Measurements from ENCODE around the gene FGF22. TPM values are rescaled to one million over a fixed set of nuclear protein-coding genes. Genes with fewer than 3 reads are reported as not detected.

Gene FGF22
- total and polyA plus RNA-seq, 2 donors from 2014 or later = 0.19 to 0.71 TPM

- DNase-seq = no peak
- H3K36me3 ChIP-seq (ENCODE audit: control insufficient read depth in 2 of 3, insufficient read depth in 3 of 3, low read length in 3 of 3) = no peaks in the 10 kb centered on the region
- no peaks in the 10 kb centered on the region for H3K27me3 ChIP-seq (ENCODE audit: control insufficient read depth, insufficient read depth, low read length)
Observed at GRCh38 chr19:644789-645188, 5.1 kb downstream of the FGF22 start.

GRCh38 chr19:645912-646778 lies 6.5 kb downstream of the FGF22 start:
- no peak overlapping the region for H3K9ac ChIP-seq (ENCODE audit: low read length in 3 of 3)
- H3K4me3 ChIP-seq (ENCODE audit: low read length in 3 of 3) = no peak overlapping the region
- no peaks in the 10 kb centered on the region for H3K4me1 ChIP-seq (ENCODE audit: control insufficient read depth in 2 of 3, insufficient read depth in 2 of 3, low read depth in 1 of 3, low read length in 3 of 3)
- no peak for TF ChIP-seq CTCF (IDR thresholded peaks at IDR 0.05; ENCODE audit: borderline replicate concordance, extremely low read depth, insufficient read depth)
- peaks cover 0 to 4% (median 0%) of the 10 kb centered on the region in 3 donors for H3K36me3 ChIP-seq (ENCODE audit: control insufficient read depth in 2 of 3, insufficient read depth in 3 of 3, low read length in 3 of 3)
- no peak overlapping the region for H3K27ac ChIP-seq (ENCODE audit: low read depth in 2 of 2, low read length in 2 of 2)
- no peak for DNase-seq
- H3K27me3 ChIP-seq (ENCODE audit: control insufficient read depth, insufficient read depth, low read length) = no peaks in the 10 kb centered on the region
- H3K9me3 ChIP-seq (ENCODE audit: control insufficient read depth in 2 of 3, insufficient read depth in 1 of 3, low read length in 3 of 3) = no peaks in the 10 kb centered on the region
- no peak for FAIRE-seq
- intact Hi-C loops (cut with DNase I) = no loop called here

More at GRCh38 chr19:644789-645188, 5.1 kb downstream of the FGF22 start:
- FAIRE-seq = no peak
- Histone ChIP-seq H3K9ac (ENCODE audit: low read length in 3 of 3) (no peak overlapping the region), H3K4me1 (ENCODE audit: control insufficient read depth in 2 of 3, insufficient read depth in 2 of 3, low read depth in 1 of 3, low read length in 3 of 3) (no peaks in the 10 kb centered on the region), H3K4me3 (ENCODE audit: low read length in 3 of 3) (no peak overlapping the region), H3K27ac (ENCODE audit: low read depth in 2 of 2, low read length in 2 of 2) (no peak overlapping the region), H3K9me3 (ENCODE audit: control insufficient read depth in 2 of 3, insufficient read depth in 1 of 3, low read length in 3 of 3) (no peaks in the 10 kb centered on the region)
- intact Hi-C loops (cut with DNase I) = no loop called here
- no peak for TF ChIP-seq CTCF (IDR thresholded peaks at IDR 0.05; ENCODE audit: borderline replicate concordance, extremely low read depth, insufficient read depth)

- no peak for DNase-seq
Observed at GRCh38 chr19:646779-647565, 7.3 kb downstream of the FGF22 start.

More at GRCh38 chr19:646779-647565, 7.3 kb downstream of the FGF22 start:
- Histone ChIP-seq H3K36me3 (ENCODE audit: control insufficient read depth in 2 of 3, insufficient read depth in 3 of 3, low read length in 3 of 3) (peaks cover 0 to 5% (median 0%) of the 10 kb centered on the region in 3 donors), H3K9ac (ENCODE audit: low read length in 3 of 3) (no peak overlapping the region), H3K4me1 (ENCODE audit: control insufficient read depth in 2 of 3, insufficient read depth in 2 of 3, low read depth in 1 of 3, low read length in 3 of 3) (no peaks in the 10 kb centered on the region), H3K4me3 (ENCODE audit: low read length in 3 of 3) (no peak overlapping the region), H3K27me3 (ENCODE audit: control insufficient read depth, insufficient read depth, low read length) (no peaks in the 10 kb centered on the region), H3K27ac (ENCODE audit: low read depth in 2 of 2, low read length in 2 of 2) (no peak overlapping the region), H3K9me3 (ENCODE audit: control insufficient read depth in 2 of 3, insufficient read depth in 1 of 3, low read length in 3 of 3) (no peaks in the 10 kb centered on the region)
- no peak for TF ChIP-seq CTCF (IDR thresholded peaks at IDR 0.05; ENCODE audit: borderline replicate concordance, extremely low read depth, insufficient read depth)
- intact Hi-C loops (cut with DNase I) = no loop called here
- FAIRE-seq = no peak

All from kidney (tissue), 14 donors.